Measurements from ENCODE around the gene INS. TPM values are rescaled to one million over a fixed set of nuclear protein-coding genes. Genes with fewer than 3 reads are reported as not detected.

The INS gene
- total and polyA plus RNA-seq, 10 of the 15 experiments (the other 5 are each of a cell fraction or from before 2014, with no cell fraction given), result not detected

GRCh38 chr11:2164081-2164480, 3.1 kb upstream of the INS start (continued):
- TF ChIP-seq, protein P1, sequence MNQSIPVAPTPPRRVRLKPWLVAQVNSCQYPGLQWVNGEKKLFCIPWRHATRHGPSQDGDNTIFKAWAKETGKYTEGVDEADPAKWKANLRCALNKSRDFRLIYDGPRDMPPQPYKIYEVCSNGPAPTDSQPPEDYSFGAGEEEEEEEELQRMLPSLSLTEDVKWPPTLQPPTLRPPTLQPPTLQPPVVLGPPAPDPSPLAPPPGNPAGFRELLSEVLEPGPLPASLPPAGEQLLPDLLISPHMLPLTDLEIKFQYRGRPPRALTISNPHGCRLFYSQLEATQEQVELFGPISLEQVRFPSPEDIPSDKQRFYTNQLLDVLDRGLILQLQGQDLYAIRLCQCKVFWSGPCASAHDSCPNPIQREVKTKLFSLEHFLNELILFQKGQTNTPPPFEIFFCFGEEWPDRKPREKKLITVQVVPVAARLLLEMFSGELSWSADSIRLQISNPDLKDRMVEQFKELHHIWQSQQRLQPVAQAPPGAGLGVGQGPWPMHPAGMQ (IDR thresholded peaks at IDR 0.05; ENCODE audit: borderline replicate concordance), result no peak
- TF ChIP-seq SRF (IDR thresholded peaks at IDR 0.05; ENCODE audit: low read depth in 2 of 2, low read length in 2 of 2), result no peak
- TF ChIP-seq CHD4 (IDR thresholded peaks at IDR 0.05), result no peak
- TF ChIP-seq, protein P2, sequence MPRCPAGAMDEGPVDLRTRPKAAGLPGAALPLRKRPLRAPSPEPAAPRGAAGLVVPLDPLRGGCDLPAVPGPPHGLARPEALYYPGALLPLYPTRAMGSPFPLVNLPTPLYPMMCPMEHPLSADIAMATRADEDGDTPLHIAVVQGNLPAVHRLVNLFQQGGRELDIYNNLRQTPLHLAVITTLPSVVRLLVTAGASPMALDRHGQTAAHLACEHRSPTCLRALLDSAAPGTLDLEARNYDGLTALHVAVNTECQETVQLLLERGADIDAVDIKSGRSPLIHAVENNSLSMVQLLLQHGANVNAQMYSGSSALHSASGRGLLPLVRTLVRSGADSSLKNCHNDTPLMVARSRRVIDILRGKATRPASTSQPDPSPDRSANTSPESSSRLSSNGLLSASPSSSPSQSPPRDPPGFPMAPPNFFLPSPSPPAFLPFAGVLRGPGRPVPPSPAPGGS (IDR thresholded peaks at IDR 0.05; ENCODE audit: borderline replicate concordance, insufficient read depth, low read depth, low read length, poor library complexity, severe bottlenecking), result no peak
- TF ChIP-seq SMC3 (IDR thresholded peaks at IDR 0.05; ENCODE audit: borderline replicate concordance, low read length), result no peak
- no peak for TF ChIP-seq STAT1 (conservative IDR thresholded peaks at IDR 0.05)

- Histone ChIP-seq H4K20me1 (ENCODE audit: control insufficient read depth, insufficient read depth) (no peaks in the 10 kb centered on the region), H3K79me2 (ENCODE audit: control insufficient read depth, insufficient read depth, low read length) (no peaks in the 10 kb centered on the region), H3K4me3 (no peak overlapping the region), H3K9me3 (replicated peaks; ENCODE audit: control insufficient read depth, insufficient read depth, low read length) (no peaks in the 10 kb centered on the region), H3K4me1 (ENCODE audit: control insufficient read depth, insufficient read depth, low read length) (no peaks in the 10 kb centered on the region), H3K27ac (ENCODE audit: control insufficient read depth, insufficient read depth) (no peak overlapping the region), H3K9ac (ENCODE audit: control insufficient read depth, insufficient read depth, low read length) (no peak overlapping the region), H3K36me3 (ENCODE audit: control insufficient read depth in 2 of 2, insufficient read depth in 2 of 2, low read length in 1 of 2) (no peaks in the 10 kb centered on the region), H3K4me2 (ENCODE audit: control insufficient read depth, insufficient read depth) (no peak overlapping the region), H2AFZ (ENCODE audit: control insufficient read depth, low read depth, low read length) (no peak overlapping the region), H3K27me3 (replicated peaks in 1 of 2; ENCODE audit: control insufficient read depth in 2 of 2, insufficient read depth in 2 of 2, low read length in 1 of 2) (no peaks in the 10 kb centered on the region)
- FAIRE-seq, result no peak
- intact Hi-C loops (cut with micrococcal nuclease; ENCODE audit: unreplicated experiment) (no loop called here), in situ Hi-C loops (cut with MboI) (no loop called here)
- SMC1A ChIA-PET (ENCODE audit: uncharacterized antibody, unreplicated experiment), result interaction anchor here (1.1 kb wide), 1 partner anchor 12 kb away, joined by 3 read pairs; no protein-coding TSS in a partner anchor
- CTCF ChIA-PET, result interaction anchor here (1.1 kb wide), 1 partner anchor 12 kb away, joined by 4 read pairs; no protein-coding TSS in a partner anchor
- RAD21 ChIA-PET (ENCODE audit: unreplicated experiment), result no interaction called here
- no peak for ATAC-seq
- POLR2A ChIA-PET, result no interaction called here
- BruUV-seq (replicated peaks), result no TSS peak
- no peak for DNase-seq (ENCODE audit: low read depth, low spot score)
- WGBS (ENCODE audit: insufficient coverage, insufficient replicate concordance, low lambda C conversion rate, missing lambda C conversion rate), result 27% methylated on average over 11 of the region's 12 CpGs
- TF ChIP-seq SMAD1 (IDR thresholded peaks at IDR 0.05; ENCODE audit: low read depth, partially characterized antibody), result no peak
- no peak for TF ChIP-seq EGR1 (IDR thresholded peaks at IDR 0.05; ENCODE audit: borderline replicate concordance in 1 of 2, low read depth in 2 of 2, low read length in 2 of 2)
- no peak for TF ChIP-seq CBFB (IDR thresholded peaks at IDR 0.05; ENCODE audit: low read depth)
- no peak for TF ChIP-seq CBX3 (IDR thresholded peaks at IDR 0.05; ENCODE audit: borderline replicate concordance, low read depth)
- no peak for TF ChIP-seq LARP7 (IDR thresholded peaks at IDR 0.05)
- TF ChIP-seq TCF7 (IDR thresholded peaks at IDR 0.05; ENCODE audit: borderline replicate concordance), result no peak
- TF ChIP-seq YBX1 (IDR thresholded peaks at IDR 0.05), result no peak
- TF ChIP-seq, protein P1 (IDR thresholded peaks at IDR 0.05; ENCODE audit: borderline replicate concordance), result no peak
- TF ChIP-seq E4F1 (IDR thresholded peaks at IDR 0.05; ENCODE audit: borderline replicate concordance, partially characterized antibody), result no peak
- TF ChIP-seq ASH2L (IDR thresholded peaks at IDR 0.05; ENCODE audit: borderline replicate concordance, low read depth), result no peak
- TF ChIP-seq STAT3 (IDR thresholded peaks at IDR 0.05; ENCODE audit: low read depth, low read length), result no peak
- no peak for TF ChIP-seq SMC3 (IDR thresholded peaks at IDR 0.05; ENCODE audit: borderline replicate concordance, low read length)
- TF ChIP-seq HDGF (IDR thresholded peaks at IDR 0.05), result no peak
Measured at GRCh38 chr11:2163428-2163978, 2.5 kb upstream of the INS start.
